ENCODE measurements around the gene KMO. TPM values are rescaled to one million over a fixed set of nuclear protein-coding genes. Genes with fewer than 3 reads are reported as not detected.

Gene KMO
- total and polyA plus RNA-seq, 4 donors, result 10.2 to 37.3 (median 19.6) TPM

- Histone ChIP-seq H3K27ac (ENCODE audit: low read depth in 1 of 2, low read length in 2 of 2) (no peak overlapping the region), H3K36me3 (ENCODE audit: control insufficient read depth in 4 of 4, insufficient read depth in 3 of 4, low read depth in 1 of 4, low read length in 3 of 4) (peaks cover 22 to 81% (median 69%) of the 10 kb centered on the region in 4 donors), H3K4me1 (ENCODE audit: control insufficient read depth in 4 of 4, insufficient read depth in 4 of 4, low read length in 3 of 4) (no peaks in the 10 kb centered on the region), H3K4me3 (ENCODE audit: low read depth in 1 of 3, low read length in 3 of 3) (no peak overlapping the region), H3K27me3 (ENCODE audit: control insufficient read depth in 4 of 4, insufficient read depth in 4 of 4, low read length in 3 of 4) (no peaks in the 10 kb centered on the region), H3K9ac (ENCODE audit: low read depth in 1 of 2, low read length in 2 of 2) (no peak overlapping the region), H3K9me3 (ENCODE audit: control insufficient read depth in 4 of 4, low read length in 3 of 4) (no peaks in the 10 kb centered on the region)
- 87% methylated on average over 2 of the region's 2 CpGs for WGBS
- no peak for DNase-seq (ENCODE audit: low spot score)
- TF ChIP-seq RAD21 (IDR thresholded peaks at IDR 0.05) (peak; percentile 58 to 68), JUND (IDR thresholded peaks at IDR 0.05) (no peak), CTCF (IDR thresholded peaks at IDR 0.05; ENCODE audit: low read depth, low read length, missing input control) (peak; percentile 16)
These were observed 32.3 kb upstream of the KMO start for GRCh38 chr1:241499910-241500309.

GRCh38 chr1:241503444-241503843, 28.7 kb upstream of the KMO start:
- TF ChIP-seq ZBTB33 (IDR thresholded peaks at IDR 0.05) (no peak), FOXA1 (IDR thresholded peaks at IDR 0.05) (no peak), REST (IDR thresholded peaks at IDR 0.05) (no peak), EGR1 (IDR thresholded peaks at IDR 0.05; ENCODE audit: low read depth in 2 of 2) (no peak), TAF1 (conservative IDR thresholded peaks at IDR 0.05) (no peak), NR2F2 (IDR thresholded peaks at IDR 0.05) (no peak), GABPA (IDR thresholded peaks at IDR 0.05 in 1 of 2, conservative IDR thresholded peaks at IDR 0.05 in 1 of 2) (no peak), HNF4A (conservative IDR thresholded peaks at IDR 0.05) (no peak), HNF4G (IDR thresholded peaks at IDR 0.05) (no peak), JUND (IDR thresholded peaks at IDR 0.05) (no peak), SP1 (IDR thresholded peaks at IDR 0.05) (no peak), ATF3 (IDR thresholded peaks at IDR 0.05) (no peak), RAD21 (IDR thresholded peaks at IDR 0.05) (no peak), FOXA2 (IDR thresholded peaks at IDR 0.05) (no peak), CTCF (IDR thresholded peaks at IDR 0.05; ENCODE audit: low read depth, low read length, missing input control) (no peak), YY1 (IDR thresholded peaks at IDR 0.05) (no peak), MAX (IDR thresholded peaks at IDR 0.05) (no peak), RXRA (IDR thresholded peaks at IDR 0.05) (no peak)
- no peak overlapping the region for H3K4me3 ChIP-seq (ENCODE audit: low read depth in 1 of 3, low read length in 3 of 3)
- no peak for DNase-seq (ENCODE audit: low spot score)
- H3K4me1 ChIP-seq (ENCODE audit: control insufficient read depth in 4 of 4, insufficient read depth in 4 of 4, low read length in 3 of 4), result no peaks in the 10 kb centered on the region
- H3K27ac ChIP-seq (ENCODE audit: low read depth in 1 of 2, low read length in 2 of 2), result no peak overlapping the region
- no peaks in the 10 kb centered on the region for H3K27me3 ChIP-seq (ENCODE audit: control insufficient read depth in 4 of 4, insufficient read depth in 4 of 4, low read length in 3 of 4)
- H3K9ac ChIP-seq (ENCODE audit: low read depth in 1 of 2, low read length in 2 of 2), result no peak overlapping the region
- WGBS, result 95% methylated on average over 6 of the region's 6 CpGs
- peaks cover 15 to 78% (median 73%) of the 10 kb centered on the region in 4 donors for H3K36me3 ChIP-seq (ENCODE audit: control insufficient read depth in 4 of 4, insufficient read depth in 3 of 4, low read depth in 1 of 4, low read length in 3 of 4)
- H3K9me3 ChIP-seq (ENCODE audit: control insufficient read depth in 4 of 4, low read length in 3 of 4), result no peaks in the 10 kb centered on the region
